NK-92 (cell line): ENCODE results near the gene HNF4A.

ENCODE experiments used
- DNase-seq: peaks from one replicate; lab custom pipeline; 2025; ENCODE audit not compliant: unreplicated experiment; lab: John Stamatoyannopoulos, UW

The HNF4A gene

GRCh38 chr20:44405257-44405656, 49.8 kb downstream of the HNF4A start:
- no peak for DNase-seq

DNA sequence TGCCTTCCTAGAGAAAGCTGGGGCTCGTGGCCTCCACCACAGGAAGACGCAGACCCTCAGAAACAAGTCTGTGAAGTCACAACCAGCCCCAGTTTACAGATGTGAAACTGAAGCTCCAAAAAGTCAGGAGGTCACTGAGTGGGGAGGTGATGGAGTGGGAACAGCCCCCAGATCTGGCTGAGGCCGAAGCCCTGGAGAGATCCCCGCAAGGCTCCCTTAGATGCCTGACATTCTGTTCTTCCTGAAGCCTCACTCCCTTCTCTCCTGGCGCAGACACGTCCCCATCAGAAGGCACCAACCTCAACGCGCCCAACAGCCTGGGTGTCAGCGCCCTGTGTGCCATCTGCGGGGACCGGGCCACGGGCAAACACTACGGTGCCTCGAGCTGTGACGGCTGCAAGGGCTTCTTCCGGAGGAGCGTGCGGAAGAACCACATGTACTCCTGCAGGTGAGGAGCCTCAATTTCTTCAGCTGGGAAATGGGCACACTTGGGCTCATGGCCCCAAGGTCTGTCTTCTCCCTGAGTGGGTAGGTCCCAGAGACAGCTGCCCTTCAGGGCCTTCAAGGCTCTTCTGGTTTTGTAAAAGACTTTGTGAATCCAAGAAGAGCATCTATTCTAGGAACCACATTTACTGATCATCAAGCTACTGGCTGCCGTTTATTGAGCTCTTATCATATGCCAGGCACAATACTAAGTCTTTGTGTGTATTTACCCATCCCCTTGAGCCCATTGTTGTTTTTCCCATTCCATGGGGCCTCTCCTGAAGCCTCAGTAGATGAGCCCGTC, 50.5 kb downstream of the HNF4A start:
- DNase-seq: no peak

GRCh38 chr20:44406572-44407137, 51.2 kb downstream of the HNF4A start:
- DNase-seq: no peak

GRCh38 chr20:44407402-44408184, 52.1 kb downstream of the HNF4A start:
- no peak for DNase-seq

DNA sequence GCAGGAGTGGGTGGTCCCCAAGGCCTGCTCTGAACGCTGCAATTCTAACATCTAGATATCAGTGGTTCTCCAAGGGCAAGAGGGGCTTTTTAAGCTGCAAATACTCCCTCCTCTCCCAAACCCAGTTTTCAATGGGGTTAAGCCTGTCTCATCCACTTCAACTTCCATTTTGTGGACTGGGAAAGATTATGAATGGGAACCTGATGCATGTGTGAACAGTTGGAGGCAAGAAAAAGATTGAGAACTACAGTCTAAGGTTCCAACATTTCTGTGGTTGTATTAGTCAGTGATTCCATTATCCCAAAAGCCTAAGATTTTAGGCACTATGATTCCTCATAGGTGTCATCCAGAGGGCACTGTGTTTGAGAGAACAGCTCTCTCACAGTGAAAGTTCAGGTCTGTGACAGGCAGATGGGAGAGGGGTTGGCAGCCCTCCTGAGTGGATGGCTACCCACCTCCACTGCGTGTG, 53.7 kb downstream of the HNF4A start:
- DNase-seq: no peak

DNA sequence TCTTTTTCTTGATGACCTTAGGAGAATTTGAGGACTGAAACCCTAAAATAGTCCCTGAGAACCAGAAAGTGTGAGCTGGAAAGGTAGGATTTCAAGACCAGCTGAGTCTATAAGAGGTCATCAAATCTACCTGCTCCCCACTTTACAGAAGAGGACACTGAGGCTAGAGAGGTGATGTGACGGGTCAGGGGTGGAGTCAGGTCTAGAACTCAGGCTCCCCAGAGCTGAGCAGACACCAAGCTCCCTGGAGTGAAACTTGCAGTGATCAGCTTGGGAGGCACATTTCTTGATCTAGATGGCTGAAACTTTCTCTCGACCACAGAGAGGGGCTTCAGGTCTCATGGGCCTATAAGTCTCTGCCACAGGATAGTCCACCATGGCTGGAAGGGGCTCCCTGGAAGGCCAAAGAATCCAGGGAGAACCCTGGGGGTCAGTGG, 55.1 kb downstream of the HNF4A start:
- no peak for DNase-seq

DNA sequence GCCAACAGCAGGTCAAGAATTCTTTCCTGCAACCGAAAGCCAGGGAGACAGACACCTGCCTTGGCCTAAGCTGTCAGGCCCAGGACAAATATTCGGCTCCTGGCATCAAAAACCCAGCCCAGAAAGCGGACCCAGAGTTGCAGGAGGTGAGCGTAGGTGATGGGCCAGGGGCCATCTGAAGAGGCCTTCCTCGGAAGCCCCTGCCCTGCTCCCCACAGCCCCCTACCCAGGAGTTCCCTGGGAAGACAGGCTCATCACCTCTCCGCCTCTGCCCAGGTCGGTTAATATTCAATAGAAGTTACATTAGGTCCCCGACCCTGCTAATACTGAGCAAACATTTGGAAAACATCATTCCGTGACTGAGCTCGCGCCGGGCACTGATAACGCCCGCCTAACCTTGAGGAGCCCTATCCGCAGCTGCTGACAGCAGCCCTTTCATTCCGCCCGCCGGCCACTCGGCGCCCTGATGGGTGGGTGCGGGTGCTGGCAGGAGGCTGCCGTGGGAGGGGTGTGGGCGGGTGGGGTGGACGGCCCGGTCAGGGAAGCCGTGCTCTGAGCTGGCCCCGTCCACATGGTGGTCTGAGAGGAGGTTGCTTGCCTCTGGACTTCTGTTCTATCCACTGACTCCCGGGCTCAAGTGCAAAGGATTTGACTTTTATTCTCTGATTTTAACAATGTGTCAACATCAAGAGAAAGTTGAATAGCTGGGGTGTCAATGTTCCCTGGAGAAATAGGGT, 55.7 kb downstream of the HNF4A start:
- DNase-seq: no peak

DNA sequence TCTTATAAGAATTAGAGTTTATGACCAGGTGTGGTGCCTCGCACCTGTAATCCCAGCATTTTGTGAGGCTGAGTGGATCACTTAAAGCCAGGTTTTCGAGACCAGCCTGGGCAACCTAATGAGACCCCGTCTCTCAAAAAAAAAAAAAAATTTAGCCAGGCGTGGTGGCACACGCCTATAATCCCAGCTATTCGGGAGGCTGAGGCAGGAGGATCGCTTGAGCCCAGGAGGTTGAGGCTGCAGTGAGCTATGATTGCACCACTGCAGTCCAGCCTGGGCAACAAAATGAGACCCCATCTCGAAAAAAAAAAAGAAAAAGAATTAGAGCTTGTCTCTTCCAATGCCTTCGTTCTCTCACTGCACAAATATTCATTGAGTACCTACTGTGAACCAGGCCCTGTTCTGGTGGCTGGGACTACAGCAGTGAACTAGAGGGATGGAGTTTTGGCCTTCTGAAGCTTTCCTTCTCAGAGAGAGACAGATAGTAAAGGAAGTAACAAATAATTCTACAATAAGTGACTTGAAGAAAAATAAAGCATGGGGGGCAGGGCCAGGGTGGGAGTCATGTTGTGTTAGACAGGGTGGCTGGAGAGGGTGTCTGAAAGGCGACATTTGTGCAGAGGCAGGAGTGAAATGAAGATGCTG, 56.4 kb downstream of the HNF4A start:
- DNase-seq: no peak

DNA sequence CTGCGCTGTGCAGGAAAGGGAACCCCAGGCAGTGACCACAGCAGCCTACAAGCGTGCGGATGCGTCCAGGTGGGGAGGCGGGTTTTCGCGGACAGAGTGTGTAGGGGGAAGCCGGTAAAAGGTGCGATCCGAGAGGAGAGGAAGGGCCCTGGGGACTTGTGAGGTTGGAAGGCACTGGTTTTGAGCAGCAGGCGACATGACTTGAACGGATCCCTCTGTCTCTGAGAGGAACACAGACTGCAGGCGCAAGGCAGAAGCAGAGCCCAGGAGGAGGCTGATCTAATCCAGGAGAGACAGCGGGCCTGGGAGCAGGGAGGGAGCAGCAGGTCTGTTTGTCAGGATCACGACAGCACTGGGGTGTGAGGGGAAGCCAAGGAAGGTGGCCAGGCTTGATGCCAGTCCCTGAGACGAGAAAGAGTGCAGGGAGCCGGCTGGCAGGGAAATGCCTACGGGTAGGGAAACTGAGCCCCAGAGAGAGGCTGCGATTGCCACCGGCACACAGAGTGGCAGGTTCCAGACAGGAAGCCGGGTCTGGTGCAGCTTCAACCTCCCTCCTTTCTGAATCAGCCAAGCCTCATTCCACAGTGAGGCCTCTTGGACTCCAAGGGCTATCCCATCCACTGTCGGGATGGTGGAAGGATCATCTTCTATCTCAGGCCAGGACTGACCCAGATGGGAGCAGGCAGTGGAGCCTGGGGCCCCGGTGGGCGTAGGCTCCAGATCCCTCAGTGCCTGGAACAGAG, 57.1 kb downstream of the HNF4A start:
- DNase-seq: no peak

- no peak for DNase-seq
These were observed 58.3 kb downstream of the HNF4A start for GRCh38 chr20:44413575-44414345.

GRCh38 chr20:44414346-44414714, 58.8 kb downstream of the HNF4A start:
- no peak for DNase-seq

GRCh38 chr20:44414808-44415207, 59.3 kb downstream of the HNF4A start:
- DNase-seq: no peak

- DNase-seq: no peak
These were observed 60.6 kb downstream of the HNF4A start for GRCh38 chr20:44415833-44416715.

DNA sequence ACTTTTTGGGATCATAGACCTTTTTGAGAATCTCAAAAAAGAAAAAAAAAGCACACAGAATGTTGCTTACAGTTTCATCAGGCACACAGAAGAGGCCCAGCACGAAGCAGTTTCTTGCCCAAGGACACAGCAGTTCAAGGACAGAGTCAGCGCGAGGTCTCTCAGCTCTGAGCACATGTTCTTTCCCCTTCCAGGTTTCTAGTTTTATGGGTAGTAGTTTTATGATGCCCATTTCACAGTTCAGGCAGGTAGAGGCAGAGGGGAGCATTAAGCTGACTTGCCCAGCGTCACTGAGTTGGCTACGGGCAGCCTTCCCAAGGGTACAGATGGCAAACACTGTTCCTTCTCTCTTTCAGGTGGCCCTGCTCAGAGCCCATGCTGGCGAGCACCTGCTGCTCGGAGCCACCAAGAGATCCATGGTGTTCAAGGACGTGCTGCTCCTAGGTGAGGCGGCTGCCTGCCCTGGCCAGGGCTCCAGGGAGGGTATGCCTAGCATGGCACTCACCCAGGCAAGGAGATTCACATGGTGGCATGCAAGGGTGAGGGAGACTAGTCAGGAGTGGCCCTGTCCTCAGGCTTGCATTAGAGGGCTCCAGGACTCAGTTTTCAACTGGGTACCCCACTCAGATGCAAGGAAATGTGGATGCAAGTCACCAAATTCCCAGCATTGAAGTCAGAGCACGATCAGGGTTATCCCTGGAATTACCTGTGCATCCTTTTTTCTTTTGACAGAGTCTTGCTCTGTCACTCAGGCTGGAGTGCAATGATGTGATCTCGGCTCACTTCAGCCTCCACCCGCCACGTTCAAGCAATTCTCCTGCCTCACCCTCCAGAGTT, 62.8 kb downstream of the HNF4A start:
- no peak for DNase-seq

- DNase-seq: no peak
These were observed 63.8 kb downstream of the HNF4A start for GRCh38 chr20:44419131-44419844.

DNA sequence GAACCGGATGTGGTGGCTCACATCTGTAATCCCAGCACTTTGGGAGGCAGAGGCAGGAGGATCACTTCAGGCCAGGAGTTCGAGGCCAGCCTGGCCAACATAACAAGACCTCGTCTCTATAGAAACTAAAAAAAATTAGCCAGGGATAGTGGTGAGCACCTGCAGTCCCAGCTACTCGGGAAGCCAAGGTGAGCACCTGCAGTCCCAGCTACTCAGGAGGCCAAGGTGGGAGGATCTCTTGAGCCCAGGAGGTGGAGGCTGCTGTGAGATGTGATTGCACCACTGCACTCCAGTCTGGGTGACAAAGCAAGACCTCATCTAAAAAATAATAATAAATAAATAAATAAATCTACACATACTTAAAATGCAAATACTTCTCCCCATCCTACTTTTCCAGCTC, 65.0 kb downstream of the HNF4A start:
- DNase-seq: no peak

- no peak for DNase-seq
These were observed 66.6 kb downstream of the HNF4A start for GRCh38 chr20:44422083-44422482.
